WI38 (cell line): ENCODE data around the gene FAM131B.

Experiments
- H3K4me3 ChIP-seq: 2 replicates; pipeline ENCODE4 v1.5.1; 2011; ENCODE audit warnings: low read depth, mild to moderate bottlenecking, control low read depth, low read length
- CTCF ChIP-seq: IDR thresholded peaks from 2 replicates; pipeline ENCODE4 v1.5.1; 2012; ENCODE audit warnings: low read depth, mild to moderate bottlenecking, control low read depth, low read length

FAM131B gene

GRCh38 chr7:143359771-143360353, 2.7 kb downstream of the FAM131B start:
- no peak for TF ChIP-seq CTCF

GRCh38 chr7:143358626-143359025, 3.9 kb downstream of the FAM131B start:
- no peak for TF ChIP-seq CTCF
- no peak overlapping the region for H3K4me3 ChIP-seq

More at GRCh38 chr7:143359771-143360353, 2.7 kb downstream of the FAM131B start:
- no peak overlapping the region for H3K4me3 ChIP-seq

- no peak overlapping the region for H3K4me3 ChIP-seq
- no peak for TF ChIP-seq CTCF
These were observed 6.0 kb downstream of the FAM131B start for GRCh38 chr7:143356414-143357050.

- no peak for TF ChIP-seq CTCF
These were observed 6.8 kb downstream of the FAM131B start for GRCh38 chr7:143355450-143356385.

GRCh38 chr7:143354965-143355364, 7.5 kb downstream of the FAM131B start:
- H3K4me3 ChIP-seq: no peak overlapping the region
- TF ChIP-seq CTCF: no peak

More at GRCh38 chr7:143355450-143356385, 6.8 kb downstream of the FAM131B start:
- no peak overlapping the region for H3K4me3 ChIP-seq

- no peak for TF ChIP-seq CTCF
These were observed 8.1 kb downstream of the FAM131B start for GRCh38 chr7:143354376-143354775.

More at GRCh38 chr7:143354376-143354775, 8.1 kb downstream of the FAM131B start:
- no peak overlapping the region for H3K4me3 ChIP-seq
